Ovary (tissue), 9 donors: Measurements from ENCODE around the gene ZDHHC24. TPM values are rescaled to one million over a fixed set of nuclear protein-coding genes. Genes with fewer than 3 reads are reported as not detected.

Source experiments
- DNase-seq, 5 donors: peaks; one replicate each; pipeline ENCODE4 v3.0.0-alpha.2; 2019 to 2020
- H3K27ac ChIP-seq, 2 donors: fragments of 200-600 bp; one replicate each; pipeline versions ENCODE4 v1.5.1 to v1.8.0; 2019 to 2022
- H3K27me3 ChIP-seq: fragments of 200-600 bp; one replicate; pipeline ENCODE4 v1.8.0; 2022
- H3K36me3 ChIP-seq: fragments of 200-600 bp; sonication (generic); one replicate; pipeline ENCODE4 v1.5.1; 2019
- H3K4me1 ChIP-seq: one replicate; pipeline ENCODE4 v1.8.1; 2013; ENCODE audit warnings: mild to moderate bottlenecking, moderate library complexity; ENCODE audit not compliant: insufficient read depth
- H3K4me3 ChIP-seq: fragments of 200-600 bp; sonication (generic); one replicate; pipeline ENCODE4 v1.5.1; 2017
- H3K9me3 ChIP-seq, 2 donors: fragments of 200-600 bp in 1 of 2; sonication (generic) in 1 of 2; one replicate each; pipeline versions ENCODE4 v1.5.1 to v1.8.1; 2013 to 2019; ENCODE audit warnings: mild to moderate bottlenecking in 1 of 2, moderate library complexity in 1 of 2
- EP300 ChIP-seq: sonication (generic); formaldehyde crosslinking; IDR thresholded peaks from one replicate; pipeline ENCODE4 v1.6.1; 2017; ENCODE audit warnings: antibody characterized with exemption
- POLR2A ChIP-seq: fragments of 450-650 bp; IDR thresholded peaks from one replicate; pipeline ENCODE4 v1.6.1; 2017; ENCODE audit warnings: antibody characterized with exemption, mild to moderate bottlenecking, moderate library complexity
- WGBS, 3 donors: extraction: QIAGEN DNeasy Blood & Tissue Kit in 1 of 3; methylation state at CpG; one replicate each; pipeline versions ENCODE4 v1.1.5 to v1.1.7; 2013 to 2017; 5-methylcytosine and 5-hydroxymethylcytosine counted together
- intact Hi-C, 4 donors: fragments of 100-400 bp; cut with DNase I; formaldehyde crosslinking; loops; one replicate each; pipeline versions ENCODE4 v1.11.0 to v1.15.1; 2022 to 2023
- polyA plus RNA-seq, 2 donors: library from polyadenylated mRNA; stranded (reverse); fragments of 200-250 nt in 1 of 2; fragments of 350-450 nt in 1 of 2; fragmentation: Illumina TruSeq in 1 of 2; extraction: RNeasy Lipid Tissue Mini Kit (QIAGEN cat#74804) in 1 of 2; gene quantifications; one replicate each; pipeline ENCODE4 v1.2.3, GENCODE V29; 2013 to 2014
- total RNA-seq, 7 donors: library from RNA; depleted of rRNA in 2 of 7; stranded (reverse); fragments of >200 nt in 2 of 7; fragmentation: NEBNext Ultra II Directional in 3 of 7; extraction: Animal tissue kit (Norgen Biotek cat#: 25700) in 3 of 7; gene quantifications; one replicate each; pipeline versions ENCODE4 v1.1.0 to v1.2.4, GENCODE V29; 2016 to 2023
- TF ChIP-seq, protein P1 (sequence below), 3 donors: fragments of 450-650 bp in 2 of 3; fragments of 200-600 bp in 1 of 3; IDR thresholded peaks; one replicate each; pipeline versions ENCODE4 v1.5.1 to v1.8.0; 2016 to 2022; ENCODE audit warnings: antibody characterized with exemption in 3 of 3, mild to moderate bottlenecking in 1 of 3
- donor health status: DM: no; HTN: no; CAD: no; lungs with moderate emphysema.
- donor health status: DM: no; HTN: no; CAD: no.
- donor health status: Bipolar disorder and iron deficiency.
- donor health status: DM: yes; HTN: yes; CAD: no.
- donor health status: DM: no; HTN: no; CAD: no.
- donor health status: DM: yes; HTN: yes; CAD: no.

ZDHHC24 gene
- total and polyA plus RNA-seq, 9 donors, result 5.1 to 14.5 (median 8.9) TPM

DNA sequence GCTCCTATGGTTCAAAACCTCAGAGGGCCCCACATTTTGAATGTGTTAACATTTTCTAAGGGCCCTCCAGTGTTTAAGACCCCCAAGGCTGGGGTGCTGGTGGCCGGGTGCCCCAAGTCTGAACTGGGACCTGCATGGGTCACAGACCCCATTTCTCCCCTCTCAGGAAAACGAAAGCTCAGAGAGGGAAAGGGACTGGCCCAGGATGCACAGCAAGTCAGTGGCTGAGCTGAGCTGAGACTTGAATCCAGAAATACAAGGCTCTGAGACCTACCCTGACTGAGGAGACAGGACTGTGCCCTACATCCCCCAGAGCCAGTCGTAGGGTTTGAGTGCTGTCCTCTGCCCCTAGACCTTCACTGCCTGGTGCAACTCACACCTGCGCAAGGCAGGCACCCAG, 5.0 kb upstream of the ZDHHC24 start:
- Histone ChIP-seq H3K4me3 (no peak overlapping the region), H3K27me3 (no peaks in the 10 kb centered on the region), H3K9me3 (no peaks in the 10 kb centered on the region), H3K27ac (no peak overlapping the region), H3K36me3 (no peaks in the 10 kb centered on the region), H3K4me1 (no peaks in the 10 kb centered on the region)
- no peak for TF ChIP-seq POLR2A
- TF ChIP-seq, protein P1, sequence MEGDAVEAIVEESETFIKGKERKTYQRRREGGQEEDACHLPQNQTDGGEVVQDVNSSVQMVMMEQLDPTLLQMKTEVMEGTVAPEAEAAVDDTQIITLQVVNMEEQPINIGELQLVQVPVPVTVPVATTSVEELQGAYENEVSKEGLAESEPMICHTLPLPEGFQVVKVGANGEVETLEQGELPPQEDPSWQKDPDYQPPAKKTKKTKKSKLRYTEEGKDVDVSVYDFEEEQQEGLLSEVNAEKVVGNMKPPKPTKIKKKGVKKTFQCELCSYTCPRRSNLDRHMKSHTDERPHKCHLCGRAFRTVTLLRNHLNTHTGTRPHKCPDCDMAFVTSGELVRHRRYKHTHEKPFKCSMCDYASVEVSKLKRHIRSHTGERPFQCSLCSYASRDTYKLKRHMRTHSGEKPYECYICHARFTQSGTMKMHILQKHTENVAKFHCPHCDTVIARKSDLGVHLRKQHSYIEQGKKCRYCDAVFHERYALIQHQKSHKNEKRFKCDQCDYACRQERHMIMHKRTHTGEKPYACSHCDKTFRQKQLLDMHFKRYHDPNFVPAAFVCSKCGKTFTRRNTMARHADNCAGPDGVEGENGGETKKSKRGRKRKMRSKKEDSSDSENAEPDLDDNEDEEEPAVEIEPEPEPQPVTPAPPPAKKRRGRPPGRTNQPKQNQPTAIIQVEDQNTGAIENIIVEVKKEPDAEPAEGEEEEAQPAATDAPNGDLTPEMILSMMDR (IDR thresholded peaks at IDR 0.05), result no peak
- no peak for TF ChIP-seq EP300
- DNase-seq, result no peak
- 86 to 95% (median 89%) methylated on average over 4 of the region's 4 CpGs for WGBS, 3 donors
- intact Hi-C loops, result no loop called here

DNA sequence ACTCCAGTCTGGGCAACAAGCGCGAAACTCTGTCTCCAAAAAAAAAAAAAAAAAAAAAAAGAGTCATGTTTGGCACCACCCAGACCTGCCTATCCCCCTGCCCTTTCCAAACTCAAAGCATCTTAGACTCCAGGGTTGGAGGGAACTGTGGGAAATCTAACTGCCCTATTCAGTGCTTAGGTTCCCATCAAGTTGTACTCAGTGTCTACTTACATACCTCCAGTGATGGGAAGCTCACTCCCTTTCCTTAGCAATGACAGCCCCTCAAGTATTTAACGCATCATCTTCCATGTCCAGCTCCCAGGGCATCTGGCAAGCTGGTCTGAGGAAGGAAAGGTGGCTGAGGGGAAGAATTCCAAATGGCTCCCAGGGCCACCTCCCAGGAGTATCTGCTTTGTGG, 3.8 kb upstream of the ZDHHC24 start:
- intact Hi-C loops, result no loop called here
- Histone ChIP-seq H3K9me3 (no peaks in the 10 kb centered on the region), H3K27me3 (no peaks in the 10 kb centered on the region), H3K36me3 (no peaks in the 10 kb centered on the region), H3K4me3 (no peak overlapping the region), H3K4me1 (no peaks in the 10 kb centered on the region), H3K27ac (no peak overlapping the region)
- TF ChIP-seq POLR2A, result no peak
- TF ChIP-seq, protein P1 (IDR thresholded peaks at IDR 0.05), result no peak
- no peak for TF ChIP-seq EP300
- 84 to 89% (median 84%) methylated on average over 3 of the region's 3 CpGs for WGBS, 3 donors
- DNase-seq, result no peak

DNA sequence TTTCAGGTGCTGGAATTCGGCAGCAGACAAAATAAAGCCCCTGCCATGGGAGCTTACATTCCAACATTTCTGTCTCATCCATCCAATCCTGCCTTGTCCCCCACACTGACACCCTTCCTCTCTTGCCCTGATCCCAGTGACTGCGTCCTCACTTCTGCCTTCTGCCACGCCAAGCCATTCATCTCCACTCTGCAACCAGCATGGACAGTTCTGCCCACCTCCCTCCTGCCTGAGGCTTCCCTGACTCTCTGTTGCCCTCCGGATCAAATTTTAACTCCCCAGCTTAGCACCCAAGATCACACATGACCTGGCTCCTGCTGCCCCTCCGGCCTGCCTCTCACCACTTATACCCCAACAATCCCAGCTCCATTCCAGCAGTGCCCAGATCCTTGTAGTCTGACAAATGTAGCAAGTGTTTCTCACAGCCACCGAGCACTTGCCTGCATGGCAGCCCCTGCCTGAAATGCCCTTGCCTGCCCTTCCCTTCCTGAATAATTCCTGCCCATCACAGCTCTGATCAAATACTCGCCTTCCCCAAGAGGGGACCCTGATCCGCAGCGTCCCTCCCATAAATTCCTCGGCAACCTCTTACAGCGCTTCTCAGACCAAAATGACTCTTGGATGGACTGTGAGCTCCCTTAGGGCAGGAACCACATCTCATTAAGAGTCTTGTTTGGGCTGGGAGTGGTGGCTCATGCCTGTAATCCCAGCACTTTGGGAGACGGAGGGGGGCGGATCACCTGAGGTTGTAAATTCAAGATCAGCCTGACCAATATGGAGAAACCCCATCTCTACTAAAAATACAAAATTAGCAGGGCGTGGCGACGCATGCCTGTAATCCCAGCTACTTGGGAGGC, 3.2 kb upstream of the ZDHHC24 start:
- no peak overlapping the region for H3K27ac ChIP-seq
- intact Hi-C loops, result no loop called here
- no peak overlapping the region for H3K4me3 ChIP-seq
- H3K36me3 ChIP-seq, result no peaks in the 10 kb centered on the region
- TF ChIP-seq, protein P1 (IDR thresholded peaks at IDR 0.05), result no peak
- TF ChIP-seq POLR2A, result no peak
- no peak for TF ChIP-seq EP300
- no peaks in the 10 kb centered on the region for H3K9me3 ChIP-seq
- WGBS, 3 donors, result 47 to 51% (median 48%) methylated on average over 16 of the region's 16 CpGs
- no peaks in the 10 kb centered on the region for H3K4me1 ChIP-seq
- no peak for DNase-seq
- no peaks in the 10 kb centered on the region for H3K27me3 ChIP-seq

DNA sequence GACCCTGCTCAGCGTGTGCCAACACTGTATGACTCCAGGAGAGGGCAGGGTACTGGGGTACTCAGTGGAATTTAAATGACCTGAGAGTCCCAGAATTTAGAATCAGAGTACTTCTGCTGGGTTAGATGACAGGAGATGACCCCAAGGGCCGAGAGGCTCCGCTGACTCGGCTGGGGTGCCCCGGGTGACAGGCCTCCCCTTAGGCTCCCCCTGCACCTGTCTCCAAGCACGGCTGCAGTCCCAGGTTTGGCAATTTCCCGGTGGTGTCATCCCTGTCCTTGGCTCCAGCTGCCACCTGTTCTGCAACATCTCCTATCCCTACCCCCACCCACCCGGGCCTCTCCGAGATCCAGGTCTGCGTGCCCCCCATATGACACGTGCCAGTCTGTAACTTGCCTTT, 2.2 kb upstream of the ZDHHC24 start:
- TF ChIP-seq, protein P1 (IDR thresholded peaks at IDR 0.05), result no peak
- TF ChIP-seq POLR2A (no peak), EP300 (no peak)
- no peaks in the 10 kb centered on the region for H3K36me3 ChIP-seq
- 27 to 42% (median 37%) methylated on average over 11 of the region's 11 CpGs for WGBS, 3 donors
- H3K4me1 ChIP-seq, result peaks cover 2% of the 10 kb centered on the region
- no peak overlapping the region for H3K27ac ChIP-seq
- H3K4me3 ChIP-seq, result no peak overlapping the region
- no peak for DNase-seq
- H3K27me3 ChIP-seq, result no peaks in the 10 kb centered on the region
- no peaks in the 10 kb centered on the region for H3K9me3 ChIP-seq
- intact Hi-C loops, result no loop called here
